Peyer's patch (tissue), 4 donors: ENCODE measurements around the gene CCL4L2.
"Not testable (repeated sequence)": the region's sequence is repeated elsewhere in the genome, so short reads cannot be mapped to it uniquely, and the experiment has no call there.

Experiments used
- POLR2A ChIP-seq, 2 donors: fragments of 450-650 bp; IDR thresholded peaks; one replicate each; pipeline ENCODE4 v1.5.1; 2017; ENCODE audit warnings: antibody characterized with exemption in 2 of 2, mild to moderate bottlenecking in 2 of 2, moderate library complexity in 2 of 2
- TF ChIP-seq, protein P1 (sequence below), 6 experiments: fragments of 450-650 bp in 4 of 6; fragments of 200-600 bp in 2 of 6; sonication (generic) in 1 of 6; IDR thresholded peaks; one replicate each; pipeline ENCODE4 v1.5.1; 2017 to 2019; ENCODE audit warnings: antibody characterized with exemption in 6 of 6, mild to moderate bottlenecking in 3 of 6, moderate library complexity in 1 of 6

DNA sequence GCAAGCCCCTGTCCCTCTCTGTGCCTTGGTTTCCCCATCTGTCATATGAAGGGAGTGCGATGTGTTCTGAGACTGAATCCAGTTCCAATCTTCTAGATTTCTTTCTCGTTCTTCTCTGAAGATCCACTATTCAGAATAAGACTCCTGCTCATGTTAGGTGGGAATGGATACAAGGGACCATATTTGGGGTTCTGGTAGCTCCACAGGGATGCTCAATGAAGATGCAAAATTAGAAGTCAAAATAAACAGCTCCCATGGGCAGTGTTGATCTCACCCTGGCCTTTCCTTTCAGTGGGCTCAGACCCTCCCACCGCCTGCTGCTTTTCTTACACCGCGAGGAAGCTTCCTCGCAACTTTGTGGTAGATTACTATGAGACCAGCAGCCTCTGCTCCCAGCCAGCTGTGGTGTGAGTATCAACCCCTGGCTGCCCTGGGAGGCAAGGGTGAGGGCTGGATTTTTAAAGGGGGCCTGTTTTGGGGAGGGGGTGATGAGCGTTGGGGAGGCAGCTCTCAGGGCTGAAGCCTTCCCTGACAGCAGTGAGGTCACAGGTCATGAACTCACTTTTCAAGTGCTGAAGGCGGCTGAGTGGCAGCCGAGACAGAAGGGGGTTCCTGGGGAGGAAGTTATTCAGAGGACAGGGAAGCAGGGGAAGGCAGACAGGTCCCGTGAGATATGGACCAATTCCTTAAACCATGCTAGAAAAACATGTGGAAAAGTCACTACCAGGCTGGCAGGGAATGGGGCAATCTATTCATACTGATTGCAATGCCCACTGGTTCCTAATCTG is 815 bp downstream of the CCL4L2 start:
- not testable (repeated sequence) for TF ChIP-seq POLR2A (IDR thresholded peaks at IDR 0.05)
- TF ChIP-seq, protein P1, sequence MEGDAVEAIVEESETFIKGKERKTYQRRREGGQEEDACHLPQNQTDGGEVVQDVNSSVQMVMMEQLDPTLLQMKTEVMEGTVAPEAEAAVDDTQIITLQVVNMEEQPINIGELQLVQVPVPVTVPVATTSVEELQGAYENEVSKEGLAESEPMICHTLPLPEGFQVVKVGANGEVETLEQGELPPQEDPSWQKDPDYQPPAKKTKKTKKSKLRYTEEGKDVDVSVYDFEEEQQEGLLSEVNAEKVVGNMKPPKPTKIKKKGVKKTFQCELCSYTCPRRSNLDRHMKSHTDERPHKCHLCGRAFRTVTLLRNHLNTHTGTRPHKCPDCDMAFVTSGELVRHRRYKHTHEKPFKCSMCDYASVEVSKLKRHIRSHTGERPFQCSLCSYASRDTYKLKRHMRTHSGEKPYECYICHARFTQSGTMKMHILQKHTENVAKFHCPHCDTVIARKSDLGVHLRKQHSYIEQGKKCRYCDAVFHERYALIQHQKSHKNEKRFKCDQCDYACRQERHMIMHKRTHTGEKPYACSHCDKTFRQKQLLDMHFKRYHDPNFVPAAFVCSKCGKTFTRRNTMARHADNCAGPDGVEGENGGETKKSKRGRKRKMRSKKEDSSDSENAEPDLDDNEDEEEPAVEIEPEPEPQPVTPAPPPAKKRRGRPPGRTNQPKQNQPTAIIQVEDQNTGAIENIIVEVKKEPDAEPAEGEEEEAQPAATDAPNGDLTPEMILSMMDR (IDR thresholded peaks at IDR 0.05) = not testable (repeated sequence)
